Lower lobe of right lung (tissue), 2 donors: ENCODE results near the gene PTGIR. TPM values are rescaled to one million over a fixed set of nuclear protein-coding genes. Genes with fewer than 3 reads are reported as not detected.

Experiments used
- ATAC-seq, 2 donors: fragments of 200-7000 bp; cut with Tn5 transposase; one replicate each; pipeline ENCODE4 v1.9.1; 2020 to 2022; ENCODE audit warnings: mild to moderate bottlenecking in 2 of 2, moderate library complexity in 2 of 2
- DNase-seq: peaks from one replicate; pipeline ENCODE4 v3.0.0-alpha.2; 2020
- H3K27ac ChIP-seq: fragments of 200-600 bp; one replicate; pipeline ENCODE4 v1.8.0; 2022
- H3K27me3 ChIP-seq: fragments of 200-600 bp; one replicate; pipeline ENCODE4 v1.8.0; 2022; ENCODE audit warnings: low read depth
- H3K36me3 ChIP-seq: fragments of 200-600 bp; one replicate; pipeline ENCODE4 v1.8.0; 2022; ENCODE audit warnings: mild to moderate bottlenecking
- H3K4me1 ChIP-seq: fragments of 200-600 bp; one replicate; pipeline ENCODE4 v1.8.0; 2022
- H3K4me3 ChIP-seq: fragments of 200-600 bp; one replicate; pipeline ENCODE4 v1.8.0; 2022; ENCODE audit warnings: mild to moderate bottlenecking
- H3K9me3 ChIP-seq: fragments of 200-600 bp; one replicate; pipeline ENCODE4 v1.8.0; 2022
- CTCF ChIP-seq: fragments of 200-600 bp; IDR thresholded peaks from one replicate; pipeline ENCODE4 v1.8.0; 2022; ENCODE audit warnings: antibody characterized with exemption, mild to moderate bottlenecking
- intact Hi-C: fragments of 100-400 bp; cut with DNase I; formaldehyde crosslinking; loops from one replicate; pipeline ENCODE4 v1.11.0; 2022
- total RNA-seq: library from RNA; stranded (reverse); fragmentation: NEBNext Ultra II Directional; extraction: Animal tissue kit (Norgen Biotek cat#: 25700); gene quantifications from one replicate; pipeline ENCODE4 v1.2.1, GENCODE V29; 2021
- donor health status: DM: no; HTN: yes; CAD: no; lungs with severe emphysema.

The PTGIR gene
- total RNA-seq, 1 donor from 2014 or later: 6.9 TPM

DNA sequence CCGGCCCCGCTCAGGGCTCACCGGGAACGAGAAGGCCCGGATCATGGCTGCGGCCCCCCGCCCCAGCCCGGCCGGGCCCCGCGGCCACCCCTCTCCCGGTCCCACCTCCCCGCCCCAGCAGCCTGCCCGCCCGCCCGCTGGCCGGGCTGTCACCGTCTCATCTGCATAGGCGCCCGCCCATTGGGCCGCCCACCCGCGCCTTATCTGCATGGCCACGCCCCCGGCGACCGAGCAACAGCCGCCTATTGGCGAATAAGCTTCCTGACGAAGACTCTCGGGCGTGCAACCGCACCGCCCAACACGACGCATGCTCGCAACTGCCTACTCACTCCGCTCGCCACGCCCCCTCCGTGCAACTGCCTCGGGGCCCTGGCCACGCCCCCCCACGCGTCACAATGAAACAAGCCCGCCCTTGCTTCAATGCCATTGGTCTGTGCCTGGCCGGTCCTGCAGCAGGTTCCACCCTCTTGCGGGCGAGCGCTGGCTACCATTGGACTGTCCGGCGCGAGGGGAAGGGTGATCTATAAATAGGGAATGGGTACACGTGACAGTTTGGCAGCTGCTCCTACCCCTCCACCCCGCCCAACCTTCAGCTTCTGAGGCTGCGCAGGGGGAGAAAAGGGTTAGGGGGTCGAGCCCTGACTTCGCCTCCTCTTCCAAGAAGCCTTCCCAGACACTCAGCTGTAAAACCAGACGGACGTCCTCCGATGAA lies 36.3 kb upstream of the PTGIR start, which contains the start of gene DACT3:
Gene DACT3, minus strand, starts transcription at position 163 of the 712 bp plus-strand sequence. Its CDS starts 118 bp downstream, at position 45.
- Histone ChIP-seq H3K27me3 (peaks cover 28% of the 10 kb centered on the region), H3K9me3 (no peaks in the 10 kb centered on the region), H3K27ac (peak within 1 kb of the TSS; percentile 55), H3K4me1 (peaks cover 26% of the 10 kb centered on the region), H3K36me3 (no peaks in the 10 kb centered on the region), H3K4me3 (peak within 1 kb of the TSS; percentile 65)
- peak; percentile 98 for ATAC-seq
- peak; percentile 10 for TF ChIP-seq CTCF
- DNase-seq: peak; percentile 100
- intact Hi-C loops: loop anchor here (10.0 kb wide), 1 partner anchor 56 kb away; the partner anchor contains the start of gene CALM3

- no peak for TF ChIP-seq CTCF
- Histone ChIP-seq H3K27ac (peak overlapping the region; percentile 43), H3K4me1 (peaks cover 26% of the 10 kb centered on the region), H3K36me3 (no peaks in the 10 kb centered on the region), H3K9me3 (no peaks in the 10 kb centered on the region), H3K4me3 (peak overlapping the region; percentile 65), H3K27me3 (peaks cover 29% of the 10 kb centered on the region)
- DNase-seq: no peak
- no peak for ATAC-seq
- intact Hi-C loops: loop anchor here (10.0 kb wide), 1 partner anchor 56 kb away; the partner anchor contains the start of gene CALM3
Measured at GRCh38 chr19:46660551-46661019, 35.7 kb upstream of the PTGIR start.

DNA sequence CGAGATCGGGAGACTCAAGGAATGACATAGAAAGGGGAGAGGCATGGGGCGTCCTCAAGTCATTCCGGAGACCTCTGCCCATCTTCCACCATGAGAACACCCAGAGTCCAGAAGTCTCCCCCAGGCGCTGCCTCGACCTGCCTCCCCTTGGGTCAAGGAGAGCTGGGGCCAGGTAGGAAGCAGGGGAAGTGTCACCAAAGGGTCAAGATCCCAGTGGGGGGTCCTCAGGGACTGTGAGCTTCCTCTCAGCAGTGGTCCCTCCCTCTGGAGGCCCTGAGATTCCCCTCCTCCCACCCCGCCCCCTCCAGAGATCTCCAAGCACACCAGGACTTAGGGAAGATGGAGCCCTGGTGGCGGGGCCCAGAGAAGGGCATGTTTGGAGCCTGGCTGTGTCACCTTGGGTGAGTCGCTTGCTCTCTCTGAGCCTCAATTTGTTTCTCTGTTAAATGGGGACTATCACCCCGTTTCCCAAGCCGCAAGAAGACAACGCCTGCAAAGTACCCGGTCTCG lies 35.2 kb upstream of the PTGIR start:
- Histone ChIP-seq H3K27me3 (peaks cover 34% of the 10 kb centered on the region), H3K27ac (peak overlapping the region; percentile 43), H3K36me3 (no peaks in the 10 kb centered on the region), H3K4me1 (peaks cover 26% of the 10 kb centered on the region), H3K4me3 (peak overlapping the region; percentile 65), H3K9me3 (no peaks in the 10 kb centered on the region)
- TF ChIP-seq CTCF: no peak
- intact Hi-C loops: loop anchor here (10.0 kb wide), 1 partner anchor 55 kb away; the partner anchor contains the start of gene CALM3
- ATAC-seq (no peak), DNase-seq (no peak)

DNA sequence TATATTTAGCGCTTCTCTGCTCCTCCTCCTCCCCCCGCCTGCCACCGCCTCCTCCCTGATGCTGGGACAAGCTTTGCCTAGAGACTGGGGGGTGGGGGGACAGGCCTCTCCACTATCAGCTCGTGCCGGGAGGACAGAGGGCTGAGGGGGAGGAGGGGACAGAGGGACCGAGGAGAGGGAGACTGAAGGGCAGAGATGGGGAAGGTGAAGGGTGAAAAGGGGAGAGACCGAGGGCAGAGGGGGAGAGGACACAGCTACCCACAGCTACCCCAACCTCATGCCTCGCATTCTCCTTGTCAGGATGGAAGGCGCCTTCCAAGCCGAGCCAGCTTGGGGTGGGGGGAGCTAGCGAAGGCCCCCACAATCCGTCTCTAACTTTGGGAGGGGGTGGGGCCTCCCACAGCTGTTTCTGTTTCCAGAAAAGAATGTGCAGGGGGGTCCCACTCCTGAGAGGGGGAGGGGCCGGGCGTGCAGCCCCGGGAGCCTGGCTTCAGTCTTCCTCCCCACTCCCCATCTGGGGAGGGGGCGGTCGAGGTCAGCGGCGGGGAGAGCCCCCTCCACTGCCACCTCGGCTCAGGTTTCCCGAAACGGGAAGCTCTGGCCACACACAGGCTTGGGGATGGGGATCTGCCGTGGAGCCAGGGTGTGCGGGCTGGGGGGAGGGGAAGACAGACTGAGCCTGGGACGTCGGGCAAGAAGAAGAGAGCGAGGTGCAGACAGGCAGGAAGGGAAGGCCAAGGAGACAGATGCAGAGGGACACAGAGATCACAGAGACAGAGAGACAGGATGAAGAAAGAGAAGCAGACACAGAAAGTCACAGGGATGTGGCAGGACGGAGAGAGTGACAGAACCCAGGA lies 34.5 kb upstream of the PTGIR start:
- intact Hi-C loops: loop anchor here (10.0 kb wide), 1 partner anchor 55 kb away; the partner anchor contains the start of gene CALM3
- Histone ChIP-seq H3K4me1 (peaks cover 26% of the 10 kb centered on the region), H3K4me3 (peak overlapping the region; percentile 65), H3K27ac (peak overlapping the region; percentile 43), H3K36me3 (no peaks in the 10 kb centered on the region), H3K27me3 (peaks cover 34% of the 10 kb centered on the region), H3K9me3 (no peaks in the 10 kb centered on the region)
- ATAC-seq (no peak), DNase-seq (peak; percentile 51)
- TF ChIP-seq CTCF: no peak

- no peak for TF ChIP-seq CTCF
- Histone ChIP-seq H3K27ac (no peak overlapping the region), H3K36me3 (no peaks in the 10 kb centered on the region), H3K4me1 (peaks cover 18% of the 10 kb centered on the region), H3K4me3 (no peak overlapping the region), H3K27me3 (peaks cover 54% of the 10 kb centered on the region), H3K9me3 (no peaks in the 10 kb centered on the region)
- DNase-seq (no peak), ATAC-seq (no peak)
- intact Hi-C loops: no loop called here
Measured at GRCh38 chr19:46656541-46656940, 31.7 kb upstream of the PTGIR start.
